Measurements from ENCODE around the gene MED26.

The MED26 gene

GRCh38 chr19:16613841-16614240 lies 14.2 kb downstream of the MED26 start:
- no peak for DNase-seq (ENCODE audit: low spot score)

GRCh38 chr19:16612636-16613035 lies 15.4 kb downstream of the MED26 start:
- DNase-seq (ENCODE audit: low spot score): no peak

GRCh38 chr19:16611121-16611520 lies 16.9 kb downstream of the MED26 start:
- DNase-seq (ENCODE audit: low spot score): no peak

- no peak for DNase-seq (ENCODE audit: low spot score)
Measured at GRCh38 chr19:16609511-16610200, 18.3 kb downstream of the MED26 start.

GRCh38 chr19:16608290-16608739 lies 19.7 kb downstream of the MED26 start:
- no peak for DNase-seq (ENCODE audit: low spot score)

GRCh38 chr19:16607819-16608218 lies 20.2 kb downstream of the MED26 start:
- DNase-seq (ENCODE audit: low spot score): no peak

GRCh38 chr19:16605553-16605994 lies 22.4 kb downstream of the MED26 start:
- DNase-seq (ENCODE audit: low spot score): no peak

- DNase-seq (ENCODE audit: low spot score): no peak
Measured at GRCh38 chr19:16605115-16605514, 22.9 kb downstream of the MED26 start.

GRCh38 chr19:16604615-16605014 lies 23.4 kb downstream of the MED26 start:
- no peak for DNase-seq (ENCODE audit: low spot score)

- no peak for DNase-seq (ENCODE audit: low spot score)
Measured at GRCh38 chr19:16603090-16603489, 24.9 kb downstream of the MED26 start.

- no peak for DNase-seq (ENCODE audit: low spot score)
Measured at GRCh38 chr19:16601378-16602052, 26.5 kb downstream of the MED26 start.

GRCh38 chr19:16600824-16601223 lies 27.2 kb downstream of the MED26 start:
- no peak for DNase-seq (ENCODE audit: low spot score)

- DNase-seq (ENCODE audit: low spot score): no peak
Measured at GRCh38 chr19:16599655-16600346, 28.2 kb downstream of the MED26 start.

- DNase-seq (ENCODE audit: low spot score): no peak
Measured at GRCh38 chr19:16598848-16599247, 29.2 kb downstream of the MED26 start.

GRCh38 chr19:16596399-16596798 lies 31.6 kb downstream of the MED26 start:
- no peak for DNase-seq (ENCODE audit: low spot score)

GRCh38 chr19:16595097-16595496 lies 32.9 kb downstream of the MED26 start:
- DNase-seq (ENCODE audit: low spot score): no peak

- no peak for DNase-seq (ENCODE audit: low spot score)
Measured at GRCh38 chr19:16594681-16595091, 33.3 kb downstream of the MED26 start.

GRCh38 chr19:16594131-16594586 lies 33.8 kb downstream of the MED26 start:
- peak; percentile 44 for DNase-seq (ENCODE audit: low spot score)

GRCh38 chr19:16593181-16593580 lies 34.8 kb downstream of the MED26 start:
- no peak for DNase-seq (ENCODE audit: low spot score)

- no peak for DNase-seq (ENCODE audit: low spot score)
Measured at GRCh38 chr19:16591803-16592556, 36.0 kb downstream of the MED26 start.

- peak; percentile 53 for DNase-seq (ENCODE audit: low spot score)
Measured at GRCh38 chr19:16590876-16591802, 36.9 kb downstream of the MED26 start.

Data from germinal center (tissue), 1 donor.